HepG2 (cell line): Measurements from ENCODE around the gene NDUFS5. TPM values are rescaled to one million over a fixed set of nuclear protein-coding genes. Genes with fewer than 3 reads are reported as not detected.

Source experiments
- ATAC-seq: fragments of 200-7000 bp; cut with Tn5 transposase; 3 replicates; pipeline ENCODE4 v1.9.1; 2020; ENCODE audit warnings: mild to moderate bottlenecking, moderate library complexity
- BruUV-seq: library from RNA; stranded (reverse); fragments of 400-500 nt; replicated peaks from 2 replicates; lab custom pipeline; 2021; lab: Mats Ljungman, UMichigan
- CTCF ChIA-PET: fragments of 300-600 bp; formaldehyde crosslinking; extraction: SDS; loops from one replicate; lab custom pipeline; 2021; ENCODE audit warnings: low total read pairs, inconsistent platforms, low intra/inter-chr PET ratio; lab: Yijun Ruan, JAX
- POLR2A ChIA-PET: fragments of 350-600 bp; sonication (Branson Sonifier 250); formaldehyde crosslinking; loops from one replicate; lab custom pipeline; 2020; ENCODE audit warnings: antibody characterized with exemption, inconsistent platforms; lab: Yijun Ruan, JAX
- DNase-seq: peaks from one replicate; pipeline ENCODE4 v3.0.0-alpha.2; 2015; ENCODE audit warnings: low spot score
- FAIRE-seq: peaks from 3 replicates; lab custom pipeline; 2011; peaks lifted over from hg19 to GRCh38; lab: Jason Lieb, UNC
- H2AFZ ChIP-seq: one replicate; pipeline ENCODE4 v1.6.1; 2011; ENCODE audit warnings: low read length, inconsistent platforms
- H3K27ac ChIP-seq: fragments of 300-600 bp; 3 replicates; pipeline ENCODE4 v1.8.0; 2011; ENCODE audit warnings: mixed run types, mild to moderate bottlenecking, mixed read lengths, low read length, inconsistent platforms; ENCODE audit not compliant: insufficient read depth; ENCODE audit errors: extremely low read length
- H3K27me3 ChIP-seq, 2 experiments: fragments of 200-600 bp in 1 of 2; 2 replicates in 1 of 2; 3 replicates in 1 of 2; pipeline versions ENCODE4 v1.6.0 to v1.8.0; 2011; ENCODE audit warnings: low read length in 2 of 2, mild to moderate bottlenecking in 2 of 2, moderate library complexity in 2 of 2, inconsistent platforms in 1 of 2; ENCODE audit not compliant: insufficient read depth in 2 of 2, control insufficient read depth in 1 of 2
- H3K36me3 ChIP-seq, 2 experiments: fragments of 200-600 bp in 1 of 2; replicated peaks in 1 of 2; 2 replicates in 1 of 2; 3 replicates in 1 of 2; pipeline versions ENCODE4 v1.5.1 to v1.8.0; 2011; ENCODE audit warnings: low read length in 2 of 2, inconsistent platforms in 1 of 2; ENCODE audit not compliant: insufficient read depth in 2 of 2, control insufficient read depth in 1 of 2
- H3K4me1 ChIP-seq: 2 replicates; pipeline ENCODE4 v1.5.1; 2012; ENCODE audit warnings: low read length, inconsistent platforms; ENCODE audit not compliant: insufficient read depth
- H3K4me2 ChIP-seq: 2 replicates; pipeline ENCODE4 v1.6.0; 2011; ENCODE audit warnings: low read depth, low read length, inconsistent platforms
- H3K4me3 ChIP-seq, 3 experiments: fragments of 200-600 bp in 1 of 3; sonication (generic), shearing (Covaris generic) in 1 of 3; replicated peaks in 1 of 3; 2 replicates each; pipeline ENCODE4 v1.5.1; 2011 to 2016; ENCODE audit warnings: low read length in 3 of 3, inconsistent platforms in 2 of 3, low read depth in 2 of 3, mild to moderate bottlenecking in 2 of 3, control low read depth in 1 of 3, mixed read lengths in 1 of 3; ENCODE audit not compliant: insufficient read depth in 1 of 3
- H3K79me2 ChIP-seq: one replicate; pipeline ENCODE4 v1.6.1; 2011; ENCODE audit warnings: low read length, inconsistent platforms; ENCODE audit not compliant: insufficient read depth
- H3K9ac ChIP-seq: 2 replicates; pipeline ENCODE4 v1.6.0; 2011; ENCODE audit warnings: mild to moderate bottlenecking, low read depth, low read length, inconsistent platforms; ENCODE audit not compliant: insufficient read depth
- H3K9me3 ChIP-seq: 2 replicates; pipeline ENCODE4 v1.5.1; 2012; ENCODE audit warnings: mild to moderate bottlenecking, low read length
- H4K20me1 ChIP-seq: 2 replicates; pipeline ENCODE4 v1.6.0; 2011; ENCODE audit warnings: inconsistent platforms, mild to moderate bottlenecking, low read length, moderate library complexity; ENCODE audit not compliant: insufficient read depth
- CCDC6 ChIP-seq: sonication (generic); formaldehyde crosslinking; IDR thresholded peaks from 2 replicates; pipeline ENCODE4 v1.8.1; 2022; ENCODE audit warnings: mild to moderate bottlenecking, missing genetic modification reagents, moderate library complexity
- LCORL ChIP-seq, 2 experiments: fragments of 450-650 bp in 1 of 2; sonication (generic) in 1 of 2; formaldehyde crosslinking in 1 of 2; IDR thresholded peaks; 2 replicates each; pipeline versions ENCODE4 v1.5.0 to v1.6.1; 2017 to 2020; ENCODE audit warnings: antibody characterized with exemption in 1 of 2, missing genetic modification reagents in 1 of 2
- PITX1 ChIP-seq: sonication (generic); formaldehyde crosslinking; IDR thresholded peaks from 2 replicates; pipeline ENCODE4 v1.5.1; 2020; ENCODE audit warnings: mild to moderate bottlenecking, missing genetic modification reagents
- POLR2AphosphoS2 ChIP-seq: IDR thresholded peaks from 2 replicates; pipeline ENCODE4 v1.6.1; 2011; ENCODE audit warnings: low read depth, low read length, improper control_type of control experiment
- RAD51 ChIP-seq: fragments of 450-650 bp; IDR thresholded peaks from 2 replicates; pipeline ENCODE4 v1.6.1; 2016; ENCODE audit warnings: borderline replicate concordance
- WGBS: methylation state at CpG from one replicate; pipeline ENCODE4 v1.1.6; 2017; ENCODE audit warnings: low lambda C conversion rate; 5-methylcytosine and 5-hydroxymethylcytosine counted together
- in situ Hi-C: cut with HindIII; loops from 2 replicates; pipeline ENCODE4 v1.10.0; 2017; ENCODE audit warnings: low pct_unique_long_range_greater_than_20kb; ENCODE audit not compliant: extremely low pct_ligation_motif_present
- intact Hi-C: fragments of 100-400 bp; cut with micrococcal nuclease; formaldehyde crosslinking; loops from one replicate; pipeline ENCODE4 v1.10.0; 2022; ENCODE audit not compliant: unreplicated experiment
- polyA plus RNA-seq, 8 experiments: library from polyadenylated mRNA; depleted of rRNA in 3 of 8; stranded (reverse) in 7 of 8; unstranded in 1 of 8; fragments of >200 nt; fragmentation: Illumina TruSeq in 4 of 8; extraction: Trizol in 4 of 8; gene quantifications; 2 replicates each; pipeline versions ENCODE4 v1.2.1 to v1.2.3, GENCODE V29; 2011 to 2016; ENCODE audit warnings: low read depth in 4 of 8, missing spikeins in 1 of 8, mixed read lengths in 1 of 8; ENCODE audit not compliant: insufficient read depth in 1 of 8
- total RNA-seq, 5 experiments: library from RNA; depleted of rRNA; stranded (reverse); fragments of >200 nt; fragmentation: Illumina TruSeq; extraction: Trizol; gene quantifications; 2 replicates each; pipeline ENCODE4 v1.2.3, GENCODE V29; 2016; ENCODE audit warnings: low read depth in 1 of 5
- TF ChIP-seq, protein P1 (sequence below): sonication (generic); formaldehyde crosslinking; conservative IDR thresholded peaks from 2 replicates; pipeline ENCODE4 v1.4.0; 2020; ENCODE audit warnings: missing genetic modification reagents
- TF ChIP-seq, protein P2 (sequence below): sonication (generic); formaldehyde crosslinking; IDR thresholded peaks from 2 replicates; pipeline ENCODE4 v1.5.0; 2020; ENCODE audit warnings: mild to moderate bottlenecking, missing genetic modification reagents, borderline replicate concordance

Gene NDUFS5
- total and polyA plus RNA-seq, 2 of the 13 experiments (the other 11 are each of a cell fraction or from before 2014, with no cell fraction given): 263 to 466 TPM

DNA sequence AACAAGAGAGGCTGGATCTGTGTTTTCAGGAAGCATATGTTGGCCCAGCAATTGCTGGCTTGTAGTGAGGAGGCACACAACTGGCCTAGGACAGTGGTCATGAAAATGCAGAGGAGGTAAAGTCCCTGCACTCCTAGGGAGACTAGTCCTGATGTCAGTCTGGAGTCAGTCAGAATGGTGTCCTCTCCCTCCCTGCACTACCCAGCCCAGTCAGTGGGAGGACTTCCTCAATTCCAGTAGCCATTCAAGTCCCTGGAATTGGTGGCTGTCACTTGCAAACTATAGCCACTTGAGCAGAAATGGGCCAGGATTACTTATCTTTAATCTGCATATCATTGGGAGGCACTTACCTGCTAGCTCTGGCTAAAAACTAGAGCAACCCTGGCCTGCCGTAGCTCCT, 18.6 kb downstream of the NDUFS5 start:
- no TSS peak for BruUV-seq
- ATAC-seq (peak; percentile 76), DNase-seq (no peak), FAIRE-seq (no peak)
- no peak overlapping the region for H3K27ac ChIP-seq
- no peak overlapping the region for H2AFZ ChIP-seq
- no peaks in the 10 kb centered on the region for H3K9me3 ChIP-seq
- 100% methylated on average over 1 of the region's 1 CpG for WGBS
- no peak overlapping the region for H3K4me3 ChIP-seq
- no peak for TF ChIP-seq RAD51
- no peak for TF ChIP-seq PITX1 (CRISPR knock-in tag)
- no peak for TF ChIP-seq LCORL (IDR thresholded peaks at IDR 0.05)
- no peak for TF ChIP-seq LCORL (CRISPR knock-in tag; IDR thresholded peaks at IDR 0.05)
- H3K79me2 ChIP-seq: no peaks in the 10 kb centered on the region
- in situ Hi-C loops: no loop called here
- ChIA-PET POLR2A (interaction anchor here (0.9 kb wide), 1 partner anchor 18 kb away, joined by 3 read pairs; no protein-coding TSS in a partner anchor), CTCF (no interaction called here)
- intact Hi-C loops: no loop called here
- no peaks in the 10 kb centered on the region for H3K36me3 ChIP-seq
- H3K4me2 ChIP-seq: no peak overlapping the region
- H4K20me1 ChIP-seq: no peaks in the 10 kb centered on the region
- H3K27me3 ChIP-seq: no peaks in the 10 kb centered on the region
- H3K4me1 ChIP-seq: no peaks in the 10 kb centered on the region
- no peak overlapping the region for H3K9ac ChIP-seq

DNA sequence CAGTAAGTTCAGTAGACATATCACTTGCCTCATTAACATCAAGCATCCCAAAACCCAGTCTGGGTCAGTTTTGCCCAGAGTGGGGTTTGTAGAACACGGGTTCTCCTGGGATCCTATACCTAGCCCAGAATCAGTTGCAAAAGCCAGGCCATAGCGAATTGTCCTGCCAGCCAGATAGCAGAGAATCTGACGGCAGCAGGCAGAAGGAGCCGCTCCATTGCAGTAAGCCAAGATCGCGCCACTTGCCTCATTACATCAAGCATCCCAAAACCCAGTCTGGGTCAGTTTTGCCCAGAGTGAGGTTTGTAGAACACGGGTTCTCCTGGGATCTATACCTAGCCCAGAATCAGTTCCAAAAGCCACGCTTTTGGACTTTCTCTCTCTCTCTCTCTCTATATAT, 19.1 kb downstream of the NDUFS5 start:
- ATAC-seq: no peak
- ChIA-PET POLR2A (no interaction called here), CTCF (no interaction called here)
- H3K9me3 ChIP-seq: no peaks in the 10 kb centered on the region
- no peaks in the 10 kb centered on the region for H3K36me3 ChIP-seq
- H4K20me1 ChIP-seq: no peaks in the 10 kb centered on the region
- H3K9ac ChIP-seq: no peak overlapping the region
- H3K4me1 ChIP-seq: no peaks in the 10 kb centered on the region
- no peak overlapping the region for H3K27ac ChIP-seq
- no peak for DNase-seq
- H3K79me2 ChIP-seq: no peaks in the 10 kb centered on the region
- no peak overlapping the region for H3K4me2 ChIP-seq
- intact Hi-C loops: no loop called here
- no peak for FAIRE-seq
- in situ Hi-C loops: no loop called here
- H2AFZ ChIP-seq: no peak overlapping the region
- WGBS: 74% methylated on average over 5 of the region's 8 CpGs
- no peak overlapping the region for H3K4me3 ChIP-seq
- no peaks in the 10 kb centered on the region for H3K27me3 ChIP-seq
- no TSS peak for BruUV-seq
- no peak for TF ChIP-seq CCDC6
- TF ChIP-seq, protein P1, sequence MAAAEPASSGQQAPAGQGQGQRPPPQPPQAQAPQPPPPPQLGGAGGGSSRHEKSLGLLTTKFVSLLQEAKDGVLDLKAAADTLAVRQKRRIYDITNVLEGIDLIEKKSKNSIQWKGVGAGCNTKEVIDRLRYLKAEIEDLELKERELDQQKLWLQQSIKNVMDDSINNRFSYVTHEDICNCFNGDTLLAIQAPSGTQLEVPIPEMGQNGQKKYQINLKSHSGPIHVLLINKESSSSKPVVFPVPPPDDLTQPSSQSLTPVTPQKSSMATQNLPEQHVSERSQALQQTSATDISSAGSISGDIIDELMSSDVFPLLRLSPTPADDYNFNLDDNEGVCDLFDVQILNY (CRISPR knock-in tag): no peak
- no peak for TF ChIP-seq POLR2AphosphoS2
- TF ChIP-seq, protein P2, sequence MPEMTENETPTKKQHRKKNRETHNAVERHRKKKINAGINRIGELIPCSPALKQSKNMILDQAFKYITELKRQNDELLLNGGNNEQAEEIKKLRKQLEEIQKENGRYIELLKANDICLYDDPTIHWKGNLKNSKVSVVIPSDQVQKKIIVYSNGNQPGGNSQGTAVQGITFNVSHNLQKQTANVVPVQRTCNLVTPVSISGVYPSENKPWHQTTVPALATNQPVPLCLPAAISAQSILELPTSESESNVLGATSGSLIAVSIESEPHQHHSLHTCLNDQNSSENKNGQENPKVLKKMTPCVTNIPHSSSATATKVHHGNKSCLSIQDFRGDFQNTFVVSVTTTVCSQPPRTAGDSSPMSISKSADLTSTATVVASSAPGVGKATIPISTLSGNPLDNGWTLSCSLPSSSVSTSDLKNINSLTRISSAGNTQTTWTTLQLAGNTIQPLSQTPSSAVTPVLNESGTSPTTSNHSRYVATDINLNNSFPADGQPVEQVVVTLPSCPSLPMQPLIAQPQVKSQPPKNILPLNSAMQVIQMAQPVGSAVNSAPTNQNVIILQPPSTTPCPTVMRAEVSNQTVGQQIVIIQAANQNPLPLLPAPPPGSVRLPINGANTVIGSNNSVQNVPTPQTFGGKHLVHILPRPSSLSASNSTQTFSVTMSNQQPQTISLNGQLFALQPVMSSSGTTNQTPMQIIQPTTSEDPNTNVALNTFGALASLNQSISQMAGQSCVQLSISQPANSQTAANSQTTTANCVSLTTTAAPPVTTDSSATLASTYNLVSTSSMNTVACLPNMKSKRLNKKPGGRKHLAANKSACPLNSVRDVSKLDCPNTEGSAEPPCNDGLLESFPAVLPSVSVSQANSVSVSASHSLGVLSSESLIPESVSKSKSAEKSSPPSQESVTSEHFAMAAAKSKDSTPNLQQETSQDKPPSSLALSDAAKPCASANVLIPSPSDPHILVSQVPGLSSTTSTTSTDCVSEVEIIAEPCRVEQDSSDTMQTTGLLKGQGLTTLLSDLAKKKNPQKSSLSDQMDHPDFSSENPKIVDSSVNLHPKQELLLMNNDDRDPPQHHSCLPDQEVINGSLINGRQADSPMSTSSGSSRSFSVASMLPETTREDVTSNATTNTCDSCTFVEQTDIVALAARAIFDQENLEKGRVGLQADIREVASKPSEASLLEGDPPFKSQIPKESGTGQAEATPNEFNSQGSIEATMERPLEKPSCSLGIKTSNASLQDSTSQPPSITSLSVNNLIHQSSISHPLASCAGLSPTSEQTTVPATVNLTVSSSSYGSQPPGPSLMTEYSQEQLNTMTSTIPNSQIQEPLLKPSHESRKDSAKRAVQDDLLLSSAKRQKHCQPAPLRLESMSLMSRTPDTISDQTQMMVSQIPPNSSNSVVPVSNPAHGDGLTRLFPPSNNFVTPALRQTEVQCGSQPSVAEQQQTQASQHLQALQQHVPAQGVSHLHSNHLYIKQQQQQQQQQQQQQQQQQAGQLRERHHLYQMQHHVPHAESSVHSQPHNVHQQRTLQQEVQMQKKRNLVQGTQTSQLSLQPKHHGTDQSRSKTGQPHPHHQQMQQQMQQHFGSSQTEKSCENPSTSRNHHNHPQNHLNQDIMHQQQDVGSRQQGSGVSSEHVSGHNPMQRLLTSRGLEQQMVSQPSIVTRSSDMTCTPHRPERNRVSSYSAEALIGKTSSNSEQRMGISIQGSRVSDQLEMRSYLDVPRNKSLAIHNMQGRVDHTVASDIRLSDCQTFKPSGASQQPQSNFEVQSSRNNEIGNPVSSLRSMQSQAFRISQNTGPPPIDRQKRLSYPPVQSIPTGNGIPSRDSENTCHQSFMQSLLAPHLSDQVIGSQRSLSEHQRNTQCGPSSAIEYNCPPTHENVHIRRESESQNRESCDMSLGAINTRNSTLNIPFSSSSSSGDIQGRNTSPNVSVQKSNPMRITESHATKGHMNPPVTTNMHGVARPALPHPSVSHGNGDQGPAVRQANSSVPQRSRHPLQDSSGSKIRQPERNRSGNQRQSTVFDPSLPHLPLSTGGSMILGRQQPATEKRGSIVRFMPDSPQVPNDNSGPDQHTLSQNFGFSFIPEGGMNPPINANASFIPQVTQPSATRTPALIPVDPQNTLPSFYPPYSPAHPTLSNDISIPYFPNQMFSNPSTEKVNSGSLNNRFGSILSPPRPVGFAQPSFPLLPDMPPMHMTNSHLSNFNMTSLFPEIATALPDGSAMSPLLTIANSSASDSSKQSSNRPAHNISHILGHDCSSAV (CRISPR knock-in tag): no peak
